ENCODE data around the gene SULT1A4.
"Not testable (repeated sequence)": the region's sequence is repeated elsewhere in the genome, so short reads cannot be mapped to it uniquely, and the experiment has no call there.

Gene SULT1A4

DNA sequence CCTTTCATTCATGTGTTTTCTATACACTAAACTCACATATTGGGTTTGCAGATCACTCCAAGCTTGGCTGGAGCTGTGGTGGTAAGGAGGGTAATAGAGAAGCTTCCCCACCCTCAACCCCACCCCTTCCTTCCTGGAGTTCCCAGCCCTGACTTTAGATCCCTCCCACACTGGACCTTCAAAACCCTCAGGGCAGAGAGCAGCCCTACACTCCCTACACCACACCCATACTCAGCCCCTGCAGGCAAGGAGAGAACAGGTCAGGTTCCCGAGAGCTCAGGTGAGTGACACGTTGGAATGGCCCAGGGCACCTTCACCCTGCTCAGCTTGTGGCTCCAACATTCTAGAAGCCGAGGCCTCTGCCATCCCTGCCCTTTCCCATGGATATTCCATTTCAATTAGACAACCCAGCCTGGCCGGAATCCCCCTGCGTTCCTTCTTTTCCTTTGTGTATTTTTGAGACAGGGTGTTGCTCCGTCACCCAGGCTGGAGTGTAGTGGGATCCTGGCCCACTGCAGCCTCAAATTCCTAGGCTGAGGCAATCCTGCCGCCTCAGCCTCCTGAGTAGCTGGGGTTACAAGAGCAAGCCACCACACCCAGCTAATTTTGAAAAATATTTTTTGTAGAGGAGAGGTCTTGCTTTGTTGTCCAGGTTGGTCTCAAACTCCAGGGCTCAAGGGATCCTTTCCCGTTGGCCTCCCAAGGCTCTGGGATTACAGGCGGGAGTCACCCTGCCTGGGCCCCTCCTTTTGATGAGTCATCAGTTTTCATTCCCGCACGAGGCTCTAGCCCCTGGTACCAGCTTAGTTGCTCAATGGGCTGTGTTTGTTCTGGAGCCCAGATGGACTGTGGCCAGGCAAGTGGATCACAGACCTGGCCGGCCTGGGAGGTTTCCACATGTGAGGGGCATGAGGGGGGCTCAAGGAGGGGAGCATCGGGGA lies at the start of gene SULT1A4:
Gene SULT1A4, plus strand, starts transcription at position 208 of the 941 bp plus-strand sequence. CDS start 1,473 bp downstream, outside the sequence.
- DNase-seq: not testable (repeated sequence)

DNA sequence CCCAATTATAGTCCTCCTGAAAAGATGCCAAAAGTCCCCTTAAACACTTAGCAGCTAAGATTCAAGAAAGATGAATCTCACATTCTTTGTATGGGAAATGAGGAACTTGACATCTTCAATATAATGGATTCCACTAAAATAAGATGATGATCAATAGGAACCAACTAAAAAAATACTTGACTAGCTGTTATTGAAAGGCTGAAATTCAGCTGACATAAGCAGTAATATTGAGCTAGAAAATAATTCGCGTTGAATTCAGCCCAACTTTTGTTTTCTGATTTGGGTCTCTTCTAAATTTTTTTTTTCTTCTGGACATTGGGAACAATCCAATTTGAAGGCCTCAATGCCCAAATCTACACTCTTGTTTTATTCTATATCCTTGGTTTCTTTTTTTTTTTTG lies 36.1 kb upstream of the SULT1A4 start:
- DNase-seq: not testable (repeated sequence)

DNA sequence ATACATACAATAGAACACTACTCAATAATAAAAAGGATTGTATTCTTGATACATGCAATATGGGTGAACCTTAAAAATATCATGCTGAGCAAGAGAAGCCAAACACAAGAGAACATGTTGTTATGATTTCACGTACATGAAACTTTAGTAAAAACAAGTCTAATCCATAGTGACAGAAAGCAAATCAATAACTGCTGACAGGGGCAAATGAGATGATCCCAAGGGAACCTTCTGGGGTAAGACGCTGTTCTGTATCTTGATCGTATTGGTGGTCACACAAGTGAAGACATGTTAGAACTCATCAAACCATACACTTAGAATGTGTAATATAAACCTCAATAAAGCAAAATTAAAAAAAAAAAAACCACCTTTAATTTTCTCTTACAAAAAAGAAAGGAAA lies 34.3 kb upstream of the SULT1A4 start:
- not testable (repeated sequence) for DNase-seq

DNA sequence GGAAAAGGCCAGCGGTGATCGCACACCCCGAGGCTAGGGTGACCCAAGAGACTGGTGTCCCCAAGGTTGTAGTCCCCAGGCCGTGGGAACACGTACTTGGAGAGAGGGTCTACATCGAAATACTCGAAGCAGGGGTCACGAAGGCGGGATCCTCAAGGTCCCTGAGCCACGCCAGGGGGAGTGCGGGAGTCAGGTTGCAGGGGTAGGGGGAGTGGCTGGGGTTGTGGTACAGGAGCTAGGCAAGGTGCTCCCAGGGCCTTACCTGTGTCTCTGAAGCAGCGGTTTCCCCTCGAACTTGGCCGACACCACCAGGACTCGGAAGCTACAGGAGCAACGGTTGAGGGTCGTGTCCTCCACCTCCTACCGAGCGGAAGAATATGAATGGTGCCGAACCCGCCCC lies 6.0 kb upstream of the SULT1A4 start:
- DNase-seq: not testable (repeated sequence)

DNA sequence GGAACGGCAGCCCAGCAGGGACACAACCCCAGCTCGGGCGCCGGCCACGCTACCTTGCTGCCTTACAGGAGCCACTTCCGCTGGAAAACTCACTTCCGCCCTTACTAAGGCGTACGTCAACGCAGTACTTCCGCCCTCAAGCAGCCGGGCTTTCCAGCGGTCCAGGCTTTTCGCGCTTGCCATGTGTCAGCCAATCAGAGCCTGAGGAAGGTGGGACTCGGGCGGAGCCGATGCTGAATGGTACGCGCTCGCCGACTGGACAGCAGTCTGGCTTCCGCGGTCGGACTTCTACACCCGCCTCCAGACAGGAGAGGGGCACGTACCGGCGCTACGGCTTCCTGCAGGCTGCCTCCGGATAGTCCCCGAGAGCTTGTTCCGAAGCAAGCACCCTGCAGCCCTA lies 5.4 kb upstream of the SULT1A4 start, which contains the start of the genes BOLA2 and SLX1B:
Gene BOLA2, minus strand, starts transcription at position 83 of the 400 bp plus-strand sequence. CDS start 98 bp downstream, outside the sequence.
Gene SLX1B, plus strand, starts transcription at position 265 of the 400 bp plus-strand sequence.
- not testable (repeated sequence) for DNase-seq

DNA sequence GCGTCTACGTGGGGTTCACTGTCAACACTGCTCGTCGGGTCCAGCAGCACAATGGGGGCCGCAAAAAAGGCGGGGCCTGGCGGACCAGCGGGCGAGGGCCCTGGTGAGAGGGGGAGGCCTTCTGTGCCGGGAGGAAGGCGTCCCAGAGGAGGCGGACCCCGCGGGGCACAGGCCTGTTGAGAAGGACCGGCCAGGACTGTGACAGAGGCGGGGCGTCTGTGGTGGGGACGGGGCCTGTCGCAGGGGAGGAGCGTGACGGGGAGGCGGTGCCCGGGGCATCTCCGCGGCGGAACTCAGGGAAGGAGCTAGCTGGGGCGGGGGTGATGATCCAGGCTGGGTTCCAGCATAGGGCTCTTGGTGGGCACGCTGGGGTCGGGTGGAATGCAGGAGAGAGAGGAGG lies 4.9 kb upstream of the SULT1A4 start:
- DNase-seq: not testable (repeated sequence)

DNA sequence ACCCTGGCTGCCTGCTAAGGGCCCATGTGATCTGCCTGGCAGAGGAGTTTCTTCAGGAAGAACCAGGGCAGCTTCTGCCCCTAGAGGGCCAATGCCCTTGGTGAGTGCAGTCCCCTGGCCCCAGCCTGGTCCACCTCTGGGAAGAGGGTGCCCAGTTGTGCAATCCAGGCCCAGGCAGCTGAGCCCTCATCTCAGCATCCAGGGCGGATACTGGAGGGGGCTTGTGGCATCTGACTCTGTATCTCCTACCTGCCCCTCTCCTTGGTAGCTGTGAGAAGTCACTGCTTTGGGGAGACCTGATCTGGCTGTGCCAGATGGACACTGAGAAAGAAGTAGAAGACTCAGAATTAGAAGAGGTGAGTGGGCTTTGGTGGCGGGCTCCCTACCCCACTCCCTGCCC lies 2.1 kb upstream of the SULT1A4 start:
- DNase-seq: not testable (repeated sequence)

DNA sequence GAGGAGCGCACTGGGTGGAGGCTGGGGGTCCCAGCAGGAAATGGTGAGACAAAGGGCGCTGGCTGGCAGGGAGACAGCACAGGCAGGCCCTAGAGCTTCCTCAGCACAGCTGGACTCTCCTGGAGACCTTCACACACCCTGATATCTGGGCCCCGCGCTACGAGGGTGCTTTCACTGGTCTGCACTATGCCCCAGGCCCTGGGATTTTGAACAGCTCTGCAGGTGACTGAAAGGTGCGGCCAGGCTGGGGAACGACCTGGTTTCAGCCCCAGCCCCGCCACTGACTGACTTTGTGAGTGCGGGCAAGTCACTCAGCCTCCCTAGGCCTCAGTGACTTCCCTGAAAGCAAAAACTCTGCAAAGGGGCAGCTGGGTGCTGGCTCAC lies 926 bp downstream of the SULT1A4 start:
- not testable (repeated sequence) for DNase-seq

DNA sequence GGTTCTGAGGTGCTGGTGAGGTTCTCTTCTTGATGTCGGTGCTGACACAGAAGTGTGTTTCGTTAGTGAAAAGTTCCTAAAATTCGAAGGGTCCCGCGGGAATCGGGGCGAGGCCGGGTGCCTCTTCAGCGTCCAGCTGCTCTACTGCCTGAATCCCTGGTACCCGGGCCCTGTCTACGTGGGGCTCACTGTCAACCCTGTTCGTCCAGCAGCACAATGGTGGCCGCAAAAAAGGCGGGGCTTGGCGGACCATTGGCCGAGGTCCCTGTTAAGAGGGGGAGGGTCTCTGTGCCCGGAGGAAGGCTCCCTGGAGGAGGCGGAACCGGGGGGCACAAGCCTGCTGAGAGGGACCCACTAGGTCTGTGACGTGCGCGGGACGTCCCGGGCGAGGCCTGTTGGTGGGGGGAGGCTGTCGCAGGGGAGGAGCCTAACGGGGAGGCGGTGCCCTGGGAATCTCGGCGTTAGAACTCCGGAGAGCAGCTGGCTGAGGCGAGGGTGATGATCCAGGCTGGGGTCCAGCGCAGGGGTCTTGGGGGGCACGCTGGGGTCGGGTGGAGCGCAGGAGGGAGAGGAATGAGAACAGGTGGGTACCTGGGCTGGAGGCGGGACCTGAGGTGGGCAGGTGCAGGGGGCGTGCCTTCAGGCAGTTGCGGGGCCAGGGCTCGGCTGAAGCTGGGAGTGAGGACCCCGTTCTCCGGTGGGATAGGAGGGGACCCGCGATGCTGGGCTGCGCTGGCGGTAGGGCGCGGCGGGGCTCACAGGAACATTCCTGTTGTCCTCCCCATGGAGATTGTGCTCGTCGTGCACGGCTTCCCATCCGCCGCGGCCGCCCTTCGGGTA lies 6.5 kb downstream of the SULT1A4 start:
- DNase-seq: not testable (repeated sequence)

DNA sequence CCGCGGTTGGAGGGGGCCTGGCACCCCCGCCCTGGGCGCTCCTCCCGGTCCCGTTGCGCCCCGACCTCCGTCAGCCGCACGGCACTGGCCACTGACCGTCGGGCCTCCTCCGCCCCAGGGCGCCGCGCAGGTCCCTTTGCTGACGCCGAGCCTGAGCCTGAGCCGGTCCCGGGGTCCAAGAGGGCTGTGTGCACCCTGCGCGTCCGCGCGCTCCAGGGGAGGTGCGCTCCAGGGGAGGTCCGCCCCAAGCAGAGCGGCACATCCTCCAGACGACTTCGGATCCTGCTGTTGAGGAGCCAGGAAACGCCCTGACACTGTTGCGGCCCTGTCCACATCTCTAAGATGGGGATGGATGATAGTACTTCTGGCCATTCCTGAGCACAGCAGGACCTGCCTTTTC lies 7.2 kb downstream of the SULT1A4 start:
- DNase-seq: not testable (repeated sequence)

DNA sequence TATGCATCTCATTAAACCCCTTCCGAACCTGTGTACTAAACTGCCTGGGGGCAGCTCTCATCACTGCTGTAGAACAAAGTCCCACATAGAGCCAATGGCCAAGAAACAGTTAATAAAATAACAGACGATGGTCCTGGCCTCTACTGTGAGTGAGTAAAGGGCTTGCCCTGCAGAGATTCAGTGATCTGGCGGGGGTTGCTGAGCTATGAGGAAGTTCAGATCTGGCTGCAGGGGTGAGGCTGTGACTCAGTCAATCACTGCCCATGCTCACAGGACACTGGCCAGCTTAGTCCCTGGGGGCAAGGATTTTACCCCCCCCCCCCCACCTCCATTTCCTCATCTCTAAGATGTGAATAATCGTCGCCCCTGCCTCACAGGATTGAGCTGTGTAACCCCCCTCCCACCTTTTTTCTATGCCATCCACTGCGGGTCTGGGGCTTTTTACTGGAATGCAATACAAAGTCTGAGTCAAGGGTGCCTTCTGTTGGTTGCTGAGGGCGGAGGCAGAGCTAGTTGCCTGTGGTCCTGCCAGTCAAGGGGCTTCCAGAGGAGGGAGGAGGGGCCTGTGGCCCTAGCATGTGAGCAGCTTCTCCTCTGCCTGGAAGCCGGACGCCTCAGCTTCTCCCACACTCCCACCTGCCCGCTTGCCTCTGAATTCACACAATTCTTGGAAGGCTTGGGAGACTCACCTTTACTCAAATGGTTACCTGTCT lies 8.1 kb downstream of the SULT1A4 start:
- not testable (repeated sequence) for DNase-seq

DNA sequence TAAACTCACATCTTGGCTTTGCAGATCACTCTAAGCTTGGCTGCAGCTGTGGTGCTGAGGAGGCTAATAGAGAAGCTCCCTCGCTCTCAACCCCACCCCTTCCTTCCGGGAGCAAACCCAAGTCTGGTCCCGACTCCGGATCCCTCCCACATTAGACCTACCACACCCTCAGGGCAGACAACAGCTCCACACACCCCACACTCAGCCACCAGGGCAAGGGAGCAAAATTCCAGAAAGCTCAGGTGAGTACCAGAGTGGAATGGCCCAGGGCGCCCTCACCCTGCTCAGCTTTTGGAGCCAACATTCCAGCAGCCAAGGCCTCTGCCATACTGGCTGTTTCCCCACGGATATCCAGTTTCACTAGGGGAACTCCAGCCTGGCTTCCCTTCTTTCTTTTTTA lies 9.9 kb downstream of the SULT1A4 start:
- not testable (repeated sequence) for DNase-seq

DNA sequence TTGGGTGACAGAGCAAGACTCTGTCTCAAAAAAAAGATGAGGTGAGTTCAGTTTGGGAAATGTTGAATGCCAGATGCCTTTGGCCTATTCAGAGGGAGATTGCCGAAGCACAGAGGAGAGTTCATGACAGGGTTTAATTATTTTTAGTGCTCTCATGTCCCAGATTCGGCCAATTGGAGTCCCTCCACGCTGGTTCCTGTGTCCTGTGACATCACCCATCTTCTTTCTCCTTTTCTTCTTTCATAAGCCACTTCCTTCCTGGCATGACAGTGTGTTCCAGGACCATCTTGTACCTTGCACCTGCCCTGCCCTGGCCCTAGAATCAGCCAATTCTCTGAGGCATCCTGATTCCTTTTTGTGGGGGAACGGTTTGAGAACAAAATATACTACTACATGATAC lies 12.4 kb downstream of the SULT1A4 start:
- DNase-seq: not testable (repeated sequence)

DNA sequence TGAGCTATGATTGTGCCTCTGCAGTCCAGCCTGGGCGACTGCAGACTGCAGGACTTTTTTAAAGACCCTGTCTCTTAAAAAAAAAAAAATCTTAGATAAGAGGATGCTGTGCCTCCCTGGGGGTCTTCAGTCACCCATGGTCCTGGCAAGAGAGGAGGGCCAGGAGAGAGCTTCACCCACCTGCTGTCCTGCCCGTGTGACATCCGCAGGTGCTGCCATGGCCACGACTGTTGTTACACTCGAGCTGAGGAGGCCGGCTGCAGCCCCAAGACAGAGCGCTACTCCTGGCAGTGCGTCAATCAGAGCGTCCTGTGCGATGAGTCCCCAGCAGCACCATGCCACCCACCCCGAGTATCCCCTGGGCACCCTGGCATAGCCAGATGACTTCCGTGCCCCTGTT lies 22.6 kb downstream of the SULT1A4 start:
- not testable (repeated sequence) for DNase-seq

DNA sequence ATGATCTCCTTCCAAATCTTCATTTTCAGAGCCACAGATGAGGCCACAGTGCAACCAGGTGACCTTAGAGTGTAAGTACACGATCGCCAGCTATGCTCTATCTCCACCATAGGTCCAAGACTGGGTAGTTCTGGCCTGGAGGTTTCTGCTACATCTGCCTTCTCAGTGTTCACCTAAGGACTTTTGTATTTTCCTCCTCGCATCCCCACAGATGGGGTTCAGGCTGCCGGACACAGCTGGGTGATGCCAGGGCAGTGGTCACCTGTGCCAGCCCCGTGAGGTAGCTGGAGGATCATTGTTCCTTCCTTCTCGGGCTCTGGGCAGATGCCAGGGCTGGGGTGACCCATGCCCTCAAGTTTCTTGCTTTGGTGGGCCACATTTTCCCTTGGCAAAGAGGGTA lies 46.6 kb downstream of the SULT1A4 start, which contains the start of gene NPIPB12:
Gene NPIPB12, minus strand, starts transcription at position 101 of the 400 bp plus-strand sequence.
- not testable (repeated sequence) for DNase-seq
